AG04450 (cell line): Measurements from ENCODE around the gene RDH8. TPM values are rescaled to one million over a fixed set of nuclear protein-coding genes. Genes with fewer than 3 reads are reported as not detected.

Experiments
- CTCF ChIA-PET: fragments of 300-600, 350-600 bp; formaldehyde crosslinking; extraction: SDS; loops from one replicate; lab custom pipeline; 2022; ENCODE audit warnings: antibody characterized with exemption, inconsistent platforms; lab: Charles Lee
- POLR2A ChIA-PET: fragments of 350-600 bp; formaldehyde crosslinking; extraction: SDS; loops from one replicate; lab custom pipeline; 2021; ENCODE audit warnings: antibody characterized with exemption, inconsistent platforms; lab: Yijun Ruan, JAX
- DNase-seq: peaks from one replicate; pipeline ENCODE4 v3.0.0-alpha.2; 2011; ENCODE audit warnings: low read depth, low spot score
- H3K27ac ChIP-seq: one replicate; pipeline ENCODE4 v1.5.1; 2012; ENCODE audit warnings: low read depth, low read length, control low read depth
- H3K27me3 ChIP-seq: one replicate; pipeline ENCODE4 v1.6.0; 2012; ENCODE audit warnings: low read length; ENCODE audit not compliant: control insufficient read depth, insufficient read depth
- H3K4me3 ChIP-seq: 2 replicates; pipeline ENCODE4 v1.5.1; 2011; ENCODE audit warnings: mild to moderate bottlenecking, low read depth, low read length, control low read depth
- H3K9me3 ChIP-seq: 2 replicates; pipeline ENCODE4 v1.5.1; 2012; ENCODE audit warnings: low read length; ENCODE audit not compliant: control insufficient read depth, insufficient read depth
- CTCF ChIP-seq: IDR thresholded peaks from 2 replicates; pipeline ENCODE4 v1.5.1; 2011; ENCODE audit warnings: low read depth, low read length, control low read depth, inconsistent platforms
- polyA plus RNA-seq: library from polyadenylated mRNA; depleted of rRNA; stranded (reverse); fragments of >200 nt; gene quantifications from 2 replicates; pipeline ENCODE4 v1.2.3, GENCODE V29; 2011

The RDH8 gene
- polyA plus RNA-seq, 1 experiment = not detected

GRCh38 chr19:10052602-10053360 lies 39.5 kb downstream of the RDH8 start:
- Histone ChIP-seq H3K27ac (no peak overlapping the region), H3K9me3 (no peaks in the 10 kb centered on the region; the same call in 1 of the 2 replicates), H3K4me3 (no peak overlapping the region), H3K27me3 (no peaks in the 10 kb centered on the region)
- no peak for TF ChIP-seq CTCF
- ChIA-PET CTCF (no interaction called here), POLR2A (no interaction called here)
- no peak for DNase-seq

GRCh38 chr19:10061717-10062310 lies 48.5 kb downstream of the RDH8 start:
- no peak for DNase-seq
- H3K4me3 ChIP-seq = no peak overlapping the region
- TF ChIP-seq CTCF = no peak
- CTCF ChIA-PET = no interaction called here
- no peaks in the 10 kb centered on the region for H3K9me3 ChIP-seq
- peaks cover 7% of the 10 kb centered on the region for H3K27me3 ChIP-seq
- POLR2A ChIA-PET = no interaction called here
- no peak overlapping the region for H3K27ac ChIP-seq

GRCh38 chr19:10068205-10068604 lies 54.9 kb downstream of the RDH8 start:
- no peak for TF ChIP-seq CTCF
- no peak for DNase-seq
- Histone ChIP-seq H3K27me3 (peaks cover 12% of the 10 kb centered on the region), H3K4me3 (no peak overlapping the region), H3K9me3 (peaks cover 7% of the 10 kb centered on the region; the same call in 1 of the 2 replicates), H3K27ac (no peak overlapping the region)
- CTCF ChIA-PET = no interaction called here
- POLR2A ChIA-PET = no interaction called here

- Histone ChIP-seq H3K4me3 (no peak overlapping the region), H3K27me3 (peaks cover 10% of the 10 kb centered on the region), H3K9me3 (peaks cover 12% of the 10 kb centered on the region), H3K27ac (no peak overlapping the region)
- no peak for DNase-seq
- no peak for TF ChIP-seq CTCF
- ChIA-PET POLR2A (no interaction called here), CTCF (interaction anchor here (0.5 kb wide), 1 partner anchor 12 kb away, joined by 3 read pairs; no protein-coding TSS in a partner anchor)
Measured at GRCh38 chr19:10069046-10069445, 55.8 kb downstream of the RDH8 start.
